HG03520 (cell line): Measurements from ENCODE around the gene BSDC1.
"Not testable (repeated sequence)": the region's sequence is repeated elsewhere in the genome, so short reads cannot be mapped to it uniquely, and the experiment has no call there.

ENCODE experiments used
- ATAC-seq: cut with Tn5 transposase; IDR thresholded peaks from one replicate; pipeline ENCODE4 v1.9.1; 2021; ENCODE audit warnings: mild to moderate bottlenecking, moderate library complexity; ENCODE audit not compliant: unreplicated experiment

Gene BSDC1, protein sequence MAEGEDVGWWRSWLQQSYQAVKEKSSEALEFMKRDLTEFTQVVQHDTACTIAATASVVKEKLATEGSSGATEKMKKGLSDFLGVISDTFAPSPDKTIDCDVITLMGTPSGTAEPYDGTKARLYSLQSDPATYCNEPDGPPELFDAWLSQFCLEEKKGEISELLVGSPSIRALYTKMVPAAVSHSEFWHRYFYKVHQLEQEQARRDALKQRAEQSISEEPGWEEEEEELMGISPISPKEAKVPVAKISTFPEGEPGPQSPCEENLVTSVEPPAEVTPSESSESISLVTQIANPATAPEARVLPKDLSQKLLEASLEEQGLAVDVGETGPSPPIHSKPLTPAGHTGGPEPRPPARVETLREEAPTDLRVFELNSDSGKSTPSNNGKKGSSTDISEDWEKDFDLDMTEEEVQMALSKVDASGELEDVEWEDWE

DNA sequence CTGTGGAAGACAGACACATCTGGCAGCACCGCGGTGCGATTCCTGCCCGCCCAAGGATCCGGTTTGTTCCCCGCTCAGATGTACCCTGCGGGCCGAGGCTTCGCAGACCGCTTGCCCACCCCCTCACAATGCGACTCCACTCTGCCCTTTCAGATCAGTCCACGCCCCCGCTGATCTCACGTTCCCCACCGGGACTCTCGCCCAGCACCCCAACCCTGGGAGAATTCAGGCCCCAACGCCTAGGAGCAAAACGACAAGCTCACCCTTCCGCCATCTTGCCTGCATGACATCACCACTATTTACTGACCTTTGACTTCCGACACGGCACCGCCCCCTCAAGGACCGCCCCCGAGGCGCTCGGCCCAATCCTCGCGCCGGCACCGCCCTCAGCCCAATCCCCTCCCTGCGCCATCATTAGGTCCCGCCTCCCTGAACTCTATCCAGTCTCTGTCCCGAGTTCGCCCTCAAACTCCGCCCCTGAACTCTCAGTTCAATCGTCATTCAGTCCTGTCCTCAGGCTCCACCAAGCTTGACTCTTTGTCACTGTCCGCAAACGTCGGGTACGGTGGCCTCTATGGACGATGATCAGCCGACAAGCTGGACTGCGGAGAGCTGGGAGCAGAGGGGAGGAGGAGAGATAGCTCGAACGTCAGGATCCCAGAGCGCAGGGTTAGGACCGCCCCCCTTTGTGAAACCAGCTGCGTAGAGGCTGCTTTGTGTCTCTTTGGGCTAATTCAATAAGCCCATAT, at the start of gene BSDC1:
Gene BSDC1 (minus strand): TSS at position 301 of the 749 bp plus-strand sequence. CDS start 27 bp downstream, at position 274.
- peak; percentile 98 for ATAC-seq

DNA sequence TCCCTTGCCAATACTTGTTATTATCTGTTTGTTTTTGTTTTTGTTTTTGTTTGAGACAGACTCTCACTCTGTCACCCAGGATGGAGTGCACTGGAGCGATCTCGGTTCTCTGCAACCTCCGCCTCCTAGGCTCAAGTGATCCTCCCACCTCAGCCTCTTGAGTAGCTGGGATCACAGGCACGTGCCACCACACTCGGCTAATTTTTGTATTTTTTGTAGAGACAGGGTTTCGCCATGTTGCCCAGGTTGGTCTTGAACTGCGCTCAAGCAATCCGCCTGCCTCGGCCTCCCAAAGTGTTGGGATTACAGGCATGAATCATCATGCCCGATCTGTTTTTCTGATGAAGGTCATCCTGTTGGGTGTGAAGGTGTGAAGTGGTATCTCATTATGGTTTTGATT, 47.2 kb upstream of the BSDC1 start:
- not testable (repeated sequence) for ATAC-seq

DNA sequence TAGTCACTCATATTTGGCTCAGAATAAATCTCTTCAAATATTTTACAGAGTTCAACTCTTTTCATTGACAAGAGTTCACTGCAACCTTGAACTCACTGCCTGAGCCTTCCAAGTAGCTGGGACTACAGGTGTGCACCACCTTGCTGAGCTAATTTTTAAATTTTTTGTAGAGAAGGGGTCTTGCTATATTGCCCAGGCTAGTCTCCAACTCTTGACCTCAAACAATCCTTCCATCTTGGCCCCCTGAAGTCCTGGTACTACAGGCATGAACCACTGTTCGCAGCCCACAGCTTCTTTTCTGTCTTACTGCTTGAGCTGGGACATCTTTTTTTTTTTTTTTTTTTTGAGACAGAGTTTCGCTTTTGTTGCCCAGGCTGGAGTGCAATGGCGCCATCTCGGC, 44.5 kb upstream of the BSDC1 start:
- ATAC-seq = not testable (repeated sequence)

DNA sequence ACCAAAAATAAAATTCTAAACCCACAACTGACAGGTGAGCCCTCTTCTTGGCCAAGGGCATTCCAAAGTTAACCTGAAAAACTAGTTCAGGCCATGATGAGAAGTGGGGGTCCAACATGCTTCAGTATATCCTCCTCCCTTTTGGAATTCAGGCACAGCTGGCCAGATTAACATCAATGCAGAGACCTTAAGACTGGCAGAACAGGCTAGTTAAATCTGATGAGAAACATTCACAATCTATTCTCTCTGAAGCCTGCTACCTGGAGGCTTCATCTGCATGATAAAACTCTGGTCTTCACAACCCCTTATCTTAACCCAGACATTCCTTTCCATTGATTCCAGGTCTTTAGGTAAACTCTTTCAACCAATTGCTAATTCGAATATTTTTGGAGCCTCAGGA, 43.9 kb upstream of the BSDC1 start:
- no peak for ATAC-seq

DNA sequence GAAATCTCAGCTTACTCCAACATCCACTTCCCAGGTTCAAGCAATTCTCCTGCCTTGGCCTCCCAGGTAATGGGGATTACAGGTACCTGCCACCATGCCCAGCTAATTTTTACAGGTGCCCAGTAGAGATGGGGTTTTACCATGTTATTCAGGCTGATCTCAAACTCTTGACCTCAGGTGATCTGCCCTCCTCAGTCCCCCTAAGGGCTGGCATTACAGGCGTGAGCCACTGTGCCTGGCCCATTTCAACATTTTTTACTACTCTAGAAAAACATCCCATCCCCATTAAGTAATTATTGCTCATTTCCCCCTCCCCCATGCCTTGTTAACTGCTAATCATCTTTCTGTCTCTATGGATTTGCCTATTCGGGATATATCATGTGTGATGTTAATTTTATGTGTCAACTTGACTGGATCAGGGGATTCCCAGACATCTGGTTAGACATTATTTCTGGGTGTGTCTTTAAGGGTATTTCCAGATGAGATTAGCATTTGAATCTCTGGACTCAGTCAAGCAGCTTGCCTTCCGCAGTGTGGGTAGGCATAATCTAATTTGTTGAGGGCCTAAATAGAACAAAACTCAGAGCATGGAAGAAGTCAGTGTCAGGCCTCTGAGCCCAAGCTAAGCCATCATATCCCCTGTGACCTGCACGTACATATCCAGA, 37.6 kb upstream of the BSDC1 start:
- ATAC-seq = no peak

DNA sequence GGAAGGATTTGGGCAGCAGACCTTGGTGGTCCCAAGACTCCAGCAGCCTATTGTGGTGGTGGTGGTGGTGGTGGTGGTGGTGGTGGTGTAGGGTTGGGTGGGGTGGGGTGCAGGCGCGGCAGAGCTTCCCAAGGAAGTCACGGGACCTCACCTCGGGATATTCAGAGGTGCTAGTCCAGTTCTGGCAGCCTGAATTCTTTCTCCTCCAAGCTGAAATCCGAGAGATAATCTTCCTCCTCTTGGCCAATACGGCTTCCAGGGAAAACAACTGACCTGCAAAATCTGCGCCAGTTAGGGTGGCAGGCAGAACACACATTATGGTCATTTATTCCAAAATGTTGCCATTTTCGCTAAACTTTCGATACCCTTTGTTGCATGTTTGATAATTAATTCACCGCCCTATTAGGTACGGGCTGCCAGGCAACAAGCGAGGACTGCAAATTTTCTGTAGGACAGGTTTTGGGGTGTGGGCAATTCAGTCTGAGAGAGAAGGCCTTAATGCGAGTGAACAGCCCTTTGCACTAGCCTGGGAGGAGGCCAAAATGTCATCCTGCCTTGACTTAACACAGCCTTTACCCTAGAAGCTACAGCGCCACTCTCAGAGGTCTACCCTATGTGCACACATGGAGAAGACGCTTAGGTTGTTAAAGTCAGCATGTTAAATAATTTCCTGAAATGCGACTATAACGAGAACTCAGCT, 33.2 kb upstream of the BSDC1 start:
- no peak for ATAC-seq

DNA sequence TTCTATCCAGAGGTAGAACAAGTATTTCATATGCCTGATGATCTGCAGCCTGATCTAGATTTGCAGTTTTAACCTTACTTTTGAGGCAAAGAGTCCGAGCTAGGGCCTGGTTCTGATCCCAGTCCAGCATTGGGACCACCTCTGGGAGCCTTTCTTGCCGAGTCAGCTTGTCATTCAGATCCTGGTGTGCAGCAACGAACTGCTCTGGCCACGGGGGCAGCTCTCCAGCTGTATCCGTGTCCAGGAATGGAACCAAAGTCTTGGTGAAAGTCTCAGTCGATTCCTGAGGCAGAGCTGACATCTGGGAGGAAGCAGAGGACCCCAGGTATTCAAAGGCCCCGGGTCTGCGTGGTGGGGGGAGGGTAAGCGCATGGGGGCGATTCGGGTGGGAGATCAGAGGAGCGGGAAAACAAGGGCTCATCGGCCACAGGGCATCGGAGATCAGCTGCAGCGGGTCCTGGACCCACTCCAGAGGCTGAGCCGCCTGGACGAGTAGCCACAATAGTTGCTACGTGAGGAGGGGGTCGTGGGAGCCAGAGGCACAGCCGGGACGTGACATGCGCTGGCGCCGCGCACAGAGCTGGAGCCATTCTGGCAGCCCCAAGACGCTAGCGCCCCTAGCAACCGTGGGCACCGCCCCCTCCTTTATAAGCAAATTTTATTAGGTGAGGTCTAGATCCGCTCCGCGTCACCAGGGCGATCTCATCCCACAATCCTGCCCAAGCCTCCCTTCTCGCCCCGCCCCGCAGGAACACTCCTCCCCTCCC, 32.4 kb upstream of the BSDC1 start:
- no peak for ATAC-seq

DNA sequence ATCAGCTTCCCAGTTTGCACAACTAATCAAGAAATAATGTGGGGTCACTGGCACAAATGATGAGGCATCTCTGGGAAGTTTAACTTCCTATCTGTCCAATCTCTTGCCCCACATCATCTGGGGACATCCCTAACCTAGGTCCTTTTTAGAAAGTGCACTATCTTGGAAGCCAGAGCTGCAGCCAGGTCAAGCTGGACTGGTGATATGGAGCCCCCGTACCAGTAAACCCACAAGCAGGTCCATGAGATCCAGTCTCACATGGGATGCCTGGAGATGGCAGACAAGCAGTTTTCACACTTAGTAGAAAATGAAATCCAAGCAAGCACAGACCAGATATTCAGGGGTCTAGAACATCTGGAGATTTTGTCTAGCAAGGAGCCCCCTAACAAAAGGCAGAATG, 27.5 kb upstream of the BSDC1 start:
- ATAC-seq = no peak

DNA sequence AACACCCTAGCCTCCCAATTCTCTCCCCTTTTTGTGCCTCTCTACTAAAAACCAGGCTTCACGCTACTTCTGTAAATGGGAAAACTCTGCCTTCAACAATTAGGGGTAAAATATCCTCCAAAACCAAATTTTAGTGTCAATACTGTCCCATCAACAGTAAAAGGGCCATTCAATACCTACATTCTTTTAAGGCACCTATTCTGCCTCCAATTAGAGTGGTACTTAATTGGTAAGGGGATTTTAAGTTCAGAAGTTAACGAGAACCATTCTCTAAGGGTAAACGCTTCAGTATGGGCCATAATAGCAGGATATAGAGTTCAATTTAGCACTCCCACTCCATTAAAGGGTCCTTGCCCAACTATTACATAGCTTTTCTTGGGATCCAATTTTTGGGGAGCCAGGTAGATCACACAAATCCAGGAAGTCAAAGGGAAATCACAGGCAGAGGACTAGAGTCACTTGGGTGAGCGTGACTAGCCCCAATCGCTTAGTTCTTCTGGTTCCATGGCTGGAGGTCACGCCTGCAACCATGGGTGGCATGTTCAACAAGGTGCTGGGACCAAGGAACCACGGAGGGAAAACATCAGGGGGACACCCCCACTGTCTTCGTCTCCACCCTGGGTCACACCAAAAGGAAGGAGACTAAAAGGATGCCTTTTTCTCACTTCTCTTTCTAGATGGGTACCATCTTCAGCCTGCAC, 20.1 kb upstream of the BSDC1 start:
- ATAC-seq = no peak

DNA sequence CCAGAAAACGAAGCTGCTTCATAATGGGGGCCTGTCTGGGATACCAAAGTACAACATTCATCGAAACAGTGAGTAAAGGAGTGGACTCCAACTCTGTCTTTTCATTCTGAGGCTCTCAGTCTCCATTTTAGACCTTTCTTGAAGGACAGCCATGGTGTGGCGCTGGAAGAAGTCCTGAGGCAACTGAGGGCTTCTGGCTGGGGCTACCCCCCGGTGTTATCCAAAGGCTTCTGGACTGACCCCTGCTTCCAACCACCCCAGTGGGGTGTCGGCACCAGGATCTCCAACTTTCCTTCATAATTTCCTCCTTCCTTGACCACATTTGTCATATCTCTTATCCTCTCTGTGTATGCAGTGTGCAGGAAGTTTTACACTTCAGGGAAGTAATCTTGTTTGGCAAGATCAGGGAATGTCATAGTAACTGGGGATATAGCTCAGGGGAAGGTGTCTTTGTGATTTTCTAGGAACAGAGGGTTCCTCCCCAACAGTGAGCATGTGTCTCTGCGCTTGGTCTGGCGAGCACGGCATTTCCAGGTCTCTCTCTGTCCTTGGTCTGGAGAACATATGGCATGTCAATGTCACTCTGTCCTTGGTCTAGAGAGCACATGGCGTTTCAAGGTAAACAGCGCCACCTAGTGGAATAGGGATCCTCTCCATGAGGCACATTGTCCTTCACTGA, 19.4 kb upstream of the BSDC1 start:
- no peak for ATAC-seq

DNA sequence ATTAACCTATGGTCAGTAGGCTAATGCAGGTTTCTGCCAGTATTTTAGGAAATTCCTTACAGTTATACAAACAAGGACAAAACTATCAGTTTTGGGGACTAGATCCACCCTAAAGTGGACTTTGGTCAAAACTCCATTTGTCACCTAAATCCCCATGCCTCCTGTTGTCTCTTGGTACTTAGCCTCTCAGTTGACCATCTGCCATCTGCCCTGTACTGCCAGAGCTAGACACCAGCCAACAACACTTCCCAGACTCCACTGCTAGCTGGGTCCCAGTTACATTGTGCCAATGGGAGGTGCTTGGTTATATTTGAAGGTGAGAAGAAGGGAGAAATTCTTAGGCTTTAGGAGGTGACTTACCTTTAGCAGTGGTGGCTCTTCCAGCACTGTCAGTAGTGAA, 17.0 kb upstream of the BSDC1 start:
- ATAC-seq = no peak

DNA sequence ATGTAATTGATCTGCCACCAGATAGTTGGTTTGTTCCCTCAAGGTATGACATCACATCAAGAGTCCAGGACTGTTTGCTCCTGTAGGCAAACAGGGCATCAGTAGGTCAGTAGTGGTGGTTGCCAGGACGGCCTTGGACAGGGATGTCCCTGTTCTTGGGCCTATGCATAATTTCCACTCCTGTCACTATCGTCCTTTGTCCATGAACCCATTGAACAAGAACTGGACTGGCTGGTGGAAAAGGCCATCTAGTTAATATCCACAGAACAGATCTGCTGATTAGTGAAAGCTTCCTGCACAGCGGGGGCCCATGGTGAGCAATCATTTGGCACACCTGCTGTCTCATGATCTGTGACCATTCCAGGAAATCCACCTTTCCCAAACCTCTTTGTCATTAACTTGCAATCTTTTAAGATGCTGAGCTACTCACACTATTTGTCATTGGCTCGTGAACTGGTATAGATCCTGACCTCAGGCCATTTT, 12.4 kb upstream of the BSDC1 start:
- no peak for ATAC-seq

DNA sequence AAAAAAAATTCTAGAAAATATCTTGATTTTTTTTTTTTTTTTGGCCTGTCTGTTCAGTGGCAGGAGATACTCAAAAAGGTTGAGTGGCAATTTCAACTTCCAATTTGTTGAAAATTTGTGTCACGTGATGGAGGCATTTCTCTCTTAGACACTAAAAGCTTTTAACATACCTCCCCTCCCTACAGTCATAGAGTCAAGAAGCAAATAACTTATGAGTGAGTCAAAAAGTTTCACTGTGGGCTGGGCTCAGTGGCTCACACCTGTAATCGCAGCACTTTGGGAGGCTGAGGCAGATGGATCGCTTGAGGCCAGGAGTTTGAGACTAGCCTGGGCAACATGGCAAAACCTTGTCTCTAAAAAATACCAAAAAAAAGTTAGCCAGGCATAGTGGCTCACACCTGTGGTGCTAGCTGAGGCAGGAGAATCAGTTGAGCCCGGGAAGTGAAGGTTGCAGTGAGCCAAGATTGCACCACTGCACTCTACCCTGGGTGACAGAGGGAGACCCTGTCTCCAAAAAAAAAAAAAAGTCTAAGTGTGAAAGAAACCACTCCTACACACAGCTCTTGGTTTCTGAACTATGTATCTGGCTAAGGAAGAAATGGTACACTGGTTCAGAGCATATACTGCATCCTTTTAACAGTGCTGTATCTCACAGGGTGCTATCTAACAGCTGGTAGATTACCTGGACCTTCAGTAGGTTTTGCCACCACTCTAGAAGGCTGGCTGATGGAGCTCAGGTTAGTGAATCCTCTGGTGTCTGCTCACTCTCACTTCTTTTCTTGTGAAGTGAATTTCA, 11.6 kb upstream of the BSDC1 start:
- no peak for ATAC-seq

DNA sequence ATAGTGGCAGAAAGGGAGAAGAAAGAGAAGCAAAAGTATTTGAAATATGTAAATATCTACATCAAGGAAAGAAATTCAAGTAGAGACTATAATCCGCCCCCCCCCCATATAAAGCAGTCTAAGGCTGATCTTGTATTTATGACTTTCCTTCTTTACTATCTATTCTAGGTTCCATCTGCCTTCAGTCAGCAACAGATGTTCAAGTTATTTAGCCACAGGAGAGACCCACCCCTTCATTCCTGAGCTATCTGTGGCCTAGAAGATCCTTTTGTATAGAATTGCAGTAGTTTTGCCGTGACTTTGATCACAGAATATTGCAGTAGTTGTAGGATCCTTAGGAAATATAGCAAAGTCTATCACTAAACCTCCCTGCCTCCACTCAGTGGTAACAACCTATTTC, 10.7 kb upstream of the BSDC1 start:
- no peak for ATAC-seq

DNA sequence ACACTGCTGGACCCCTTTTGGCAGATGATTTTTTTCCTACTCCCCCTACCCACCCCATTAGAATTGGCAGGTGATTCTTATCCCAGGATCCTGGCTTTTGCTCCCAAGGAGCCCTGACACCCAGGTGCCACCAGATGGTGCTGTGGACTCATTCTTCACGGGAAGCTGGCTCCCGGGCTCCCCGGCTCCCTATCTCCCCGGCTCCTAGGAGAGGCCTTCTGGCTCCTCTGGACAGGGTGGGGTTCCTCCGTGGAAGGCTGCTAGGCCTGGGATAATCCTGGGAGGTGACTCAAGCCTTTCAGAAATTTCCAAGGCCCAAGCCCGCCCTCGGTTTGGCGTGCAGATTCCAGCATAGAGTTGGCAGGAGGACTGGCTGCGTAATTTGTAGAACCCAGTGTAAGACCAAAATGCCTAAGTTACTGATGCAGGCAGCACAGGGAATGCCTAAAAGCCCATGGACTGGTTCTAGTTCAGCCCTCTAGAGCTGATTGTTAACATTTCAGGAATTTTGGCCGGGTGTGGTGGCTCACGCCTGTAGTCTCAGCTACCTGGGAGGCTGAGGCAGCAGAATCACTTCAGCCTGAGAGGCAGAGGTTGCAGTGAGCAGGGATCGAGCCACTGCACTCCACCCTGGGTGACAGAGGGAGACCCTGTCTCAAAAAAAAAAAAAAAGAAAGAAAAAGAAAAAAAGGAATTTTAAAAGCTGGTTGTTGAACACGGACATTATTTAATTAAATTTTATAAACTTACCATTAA, 6.8 kb upstream of the BSDC1 start:
- no peak for ATAC-seq

DNA sequence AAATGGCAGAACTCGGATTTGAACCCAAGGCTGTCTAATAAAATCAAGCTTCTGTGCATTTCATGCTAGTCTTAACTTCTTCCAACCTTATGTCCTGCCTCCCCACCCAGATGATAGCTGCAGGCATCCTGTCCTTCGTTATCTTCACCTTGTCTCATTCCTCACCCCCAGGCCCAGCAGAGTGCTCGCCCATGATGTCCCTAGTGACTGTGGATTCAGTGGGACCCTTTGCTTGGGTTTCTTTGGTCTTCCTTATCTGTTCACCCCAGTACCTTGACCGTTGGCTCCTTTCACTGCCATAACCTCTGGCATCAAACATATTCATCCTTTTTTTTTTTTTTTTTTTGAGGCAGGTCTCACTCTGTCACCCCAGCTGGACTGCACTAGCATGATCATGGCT, 5.6 kb upstream of the BSDC1 start:
- ATAC-seq = no peak

DNA sequence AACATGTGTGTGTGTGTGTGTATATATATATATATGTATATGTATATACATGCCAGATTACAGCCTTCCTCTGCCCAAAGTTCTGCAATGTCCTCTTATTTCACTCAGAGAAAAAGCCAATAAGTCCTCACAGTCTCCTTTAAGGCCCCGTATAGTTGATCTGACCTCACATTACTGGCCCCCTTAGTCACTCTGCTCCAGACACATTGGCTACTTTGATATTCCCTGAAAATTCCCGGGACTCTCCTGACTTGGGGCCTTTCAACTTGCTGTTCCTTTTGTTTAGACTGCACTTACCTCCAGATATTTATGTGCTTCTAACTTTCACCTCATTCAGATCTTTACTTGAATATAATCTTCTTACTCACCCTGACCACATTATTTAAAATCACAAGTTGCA, 4.2 kb upstream of the BSDC1 start:
- no peak for ATAC-seq

DNA sequence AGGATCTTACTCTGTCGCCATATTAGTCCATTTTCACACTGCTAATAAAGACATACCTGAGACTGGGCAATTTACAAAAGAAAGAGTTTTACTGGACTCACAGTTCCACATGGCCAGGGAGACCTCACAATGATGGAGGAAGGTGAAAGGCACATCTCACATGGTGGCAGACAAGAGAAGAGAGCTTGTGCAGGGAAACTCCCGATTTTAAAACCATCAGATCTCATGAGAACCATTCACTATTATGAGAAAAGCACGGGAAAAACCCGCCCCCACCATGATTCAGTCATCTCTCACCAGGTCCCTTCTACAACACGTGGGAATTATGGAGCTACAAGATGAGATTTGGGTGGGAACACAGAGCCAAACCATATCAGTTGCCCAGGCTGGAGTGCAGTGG, 2.3 kb upstream of the BSDC1 start:
- ATAC-seq = not testable (repeated sequence)
